WTC11 (cell line): ENCODE measurements around the gene TMEM9. TPM values are rescaled to one million over a fixed set of nuclear protein-coding genes. Genes with fewer than 3 reads are reported as not detected.

Experiments
- ATAC-seq: fragments of 200-7000 bp; cut with Tn5 transposase; 2 replicates; pipeline ENCODE4 v1.10.0; 2021; ENCODE audit warnings: mild to moderate bottlenecking, moderate library complexity
- CTCF ChIA-PET: fragments of 300-600 bp; sonication (Branson Sonifier 250); formaldehyde crosslinking; loops from one replicate; lab custom pipeline; 2021; ENCODE audit warnings: antibody characterized with exemption; lab: Charles Lee
- POLR2A ChIA-PET: fragments of 350-600 bp; sonication (Branson Sonifier 250); formaldehyde crosslinking; loops from one replicate; lab custom pipeline; 2021; ENCODE audit warnings: antibody characterized with exemption; lab: Charles Lee
- DNase-seq: peaks from one replicate; pipeline ENCODE4 v3.0.0; 2021; ENCODE audit warnings: low spot score
- H3K27ac Mint-ChIP-seq: 2 replicates; pipeline ENCODE4 v1.8.0; 2021; ENCODE audit warnings: mixed read lengths
- H3K27me3 Mint-ChIP-seq: 2 replicates; pipeline ENCODE4 v1.8.0; 2021; ENCODE audit warnings: low read depth, mild to moderate bottlenecking, moderate library complexity, mixed read lengths
- H3K36me3 Mint-ChIP-seq: 2 replicates; pipeline ENCODE4 v1.8.0; 2021; ENCODE audit warnings: mixed read lengths
- H3K4me1 Mint-ChIP-seq: 2 replicates; pipeline ENCODE4 v1.8.0; 2022; ENCODE audit warnings: mixed read lengths
- H3K4me3 Mint-ChIP-seq: 2 replicates; pipeline ENCODE4 v1.8.0; 2021; ENCODE audit warnings: mild to moderate bottlenecking, moderate library complexity, mixed read lengths
- H3K9me3 Mint-ChIP-seq: 2 replicates; pipeline ENCODE4 v1.8.0; 2021; ENCODE audit warnings: mixed read lengths
- AR ChIP-seq: fragments of 250-450 bp; sonication (Bioruptor Pico); IDR thresholded peaks from 2 replicates; pipeline ENCODE4 v1.9.0; 2021; ENCODE audit warnings: mild to moderate bottlenecking
- CBFB ChIP-seq: sonication (generic); formaldehyde crosslinking; IDR thresholded peaks from 2 replicates; pipeline ENCODE4 v1.8.1; 2022; ENCODE audit warnings: mild to moderate bottlenecking, low read depth, missing genetic modification reagents
- ETV6 ChIP-seq: sonication (generic); formaldehyde crosslinking; IDR thresholded peaks from 2 replicates; pipeline ENCODE4 v1.8.1; 2022; ENCODE audit warnings: mild to moderate bottlenecking, missing genetic modification reagents
- FOXP4 ChIP-seq: sonication (generic); formaldehyde crosslinking; IDR thresholded peaks from 2 replicates; pipeline ENCODE4 v1.8.0; 2022; ENCODE audit warnings: mild to moderate bottlenecking, missing genetic modification reagents
- GABPB1 ChIP-seq: sonication (generic); formaldehyde crosslinking; IDR thresholded peaks from 2 replicates; pipeline ENCODE4 v1.8.1; 2023; ENCODE audit warnings: mild to moderate bottlenecking, missing genetic modification reagents
- GTF2I ChIP-seq: fragments of 250-450 bp; sonication (Bioruptor Pico); conservative IDR thresholded peaks from 2 replicates; pipeline ENCODE4 v1.4.0; 2021; ENCODE audit warnings: mild to moderate bottlenecking
- HMGXB4 ChIP-seq: sonication (generic); formaldehyde crosslinking; IDR thresholded peaks from 2 replicates; pipeline ENCODE4 v1.8.1; 2023; ENCODE audit warnings: mild to moderate bottlenecking, moderate library complexity, missing genetic modification reagents
- IRF1 ChIP-seq: sonication (generic); formaldehyde crosslinking; IDR thresholded peaks from 2 replicates; pipeline ENCODE4 v1.8.0; 2023; ENCODE audit warnings: missing genetic modification reagents
- IRF2 ChIP-seq: sonication (generic); formaldehyde crosslinking; IDR thresholded peaks from 2 replicates; pipeline ENCODE4 v1.8.0; 2022; ENCODE audit warnings: low read depth, missing genetic modification reagents, borderline replicate concordance
- MXD4 ChIP-seq: fragments of 250-450 bp; sonication (Bioruptor Pico); IDR thresholded peaks from 2 replicates; pipeline ENCODE4 v1.8.0; 2021; ENCODE audit warnings: mild to moderate bottlenecking, moderate library complexity, borderline replicate concordance
- MYBL2 ChIP-seq: sonication (generic); formaldehyde crosslinking; IDR thresholded peaks from 2 replicates; pipeline ENCODE4 v1.8.1; 2023; ENCODE audit warnings: mild to moderate bottlenecking, moderate library complexity, missing genetic modification reagents
- NR2C2 ChIP-seq: sonication (generic); formaldehyde crosslinking; IDR thresholded peaks from 2 replicates; pipeline ENCODE4 v1.8.0; 2022; ENCODE audit warnings: mild to moderate bottlenecking, missing genetic modification reagents
- SMAD3 ChIP-seq: sonication (generic); formaldehyde crosslinking; IDR thresholded peaks from 2 replicates; pipeline ENCODE4 v1.8.0; 2022; ENCODE audit warnings: missing genetic modification reagents, mild to moderate bottlenecking, borderline replicate concordance
- SP1 ChIP-seq: sonication (generic); formaldehyde crosslinking; conservative IDR thresholded peaks from 2 replicates; pipeline ENCODE4 v1.8.1; 2022; ENCODE audit warnings: missing genetic modification reagents
- TEAD4 ChIP-seq: sonication (generic); formaldehyde crosslinking; IDR thresholded peaks from 2 replicates; pipeline ENCODE4 v1.8.0; 2022; ENCODE audit warnings: mild to moderate bottlenecking, missing genetic modification reagents
- TP53 ChIP-seq: sonication (generic); formaldehyde crosslinking; IDR thresholded peaks from 2 replicates; pipeline ENCODE4 v1.8.1; 2023; ENCODE audit warnings: mild to moderate bottlenecking, missing genetic modification reagents
- USF2 ChIP-seq: sonication (generic); formaldehyde crosslinking; IDR thresholded peaks from 2 replicates; pipeline ENCODE4 v1.8.1; 2023; ENCODE audit warnings: mild to moderate bottlenecking, missing genetic modification reagents, moderate library complexity
- total RNA-seq: library from RNA; stranded (reverse); gene quantifications from 3 replicates; pipeline ENCODE4 v1.2.3, GENCODE V29; 2021

TMEM9 gene
- total RNA-seq, 1 experiment from 2014 or later, result 97.5 TPM

GRCh38 chr1:201142849-201143725, 11.2 kb downstream of the TMEM9 start:
- ATAC-seq (no peak), DNase-seq (no peak)
- H3K9me3 Mint-ChIP-seq, result no peaks in the 10 kb centered on the region
- no peaks in the 10 kb centered on the region for H3K4me1 Mint-ChIP-seq
- H3K36me3 Mint-ChIP-seq, result peaks cover 70% of the 10 kb centered on the region
- TF ChIP-seq ETV6, result no peak
- no peak for TF ChIP-seq IRF2
- no peak for TF ChIP-seq IRF1
- TF ChIP-seq AR (CRISPR knock-in tag), result no peak
- no peak for TF ChIP-seq TP53 (CRISPR knock-in tag)
- TF ChIP-seq USF2 (CRISPR knock-in tag), result no peak
- no peak for TF ChIP-seq FOXP4 (CRISPR knock-in tag)
- TF ChIP-seq GTF2I, result no peak
- no peak for TF ChIP-seq GABPB1
- TF ChIP-seq SMAD3, result no peak
- TF ChIP-seq TEAD4 (CRISPR knock-in tag), result no peak
- no peak for TF ChIP-seq HMGXB4 (CRISPR knock-in tag)
- TF ChIP-seq NR2C2 (CRISPR knock-in tag), result no peak
- no peak for TF ChIP-seq CBFB
- no peak for TF ChIP-seq MYBL2 (CRISPR knock-in tag)
- no peak for TF ChIP-seq SP1
- POLR2A ChIA-PET, result no interaction called here
- H3K27ac Mint-ChIP-seq, result no peak overlapping the region
- CTCF ChIA-PET, result interaction anchor here (1.0 to 1.1 kb wide), 2 partner anchors 11 to 72 kb away, joined by 4 read pairs; partner anchors contain the start of gene TMEM9
- no peak overlapping the region for H3K4me3 Mint-ChIP-seq
- no peaks in the 10 kb centered on the region for H3K27me3 Mint-ChIP-seq

- no peak for ATAC-seq
- CTCF ChIA-PET, result interaction anchor here (0.9 to 1.1 kb wide), 4 partner anchors 12 to 73 kb away, joined by 3 to 4 read pairs (median 4); partner anchors contain the start of gene TMEM9
- H3K36me3 Mint-ChIP-seq, result peaks cover 62% of the 10 kb centered on the region
Observed at GRCh38 chr1:201142011-201142848, 12.0 kb downstream of the TMEM9 start.

More at GRCh38 chr1:201142011-201142848, 12.0 kb downstream of the TMEM9 start:
- no peaks in the 10 kb centered on the region for H3K27me3 Mint-ChIP-seq
- no peak for TF ChIP-seq MXD4
- no peaks in the 10 kb centered on the region for H3K4me1 Mint-ChIP-seq
- no peak overlapping the region for H3K4me3 Mint-ChIP-seq
- no peak for DNase-seq
- no peak overlapping the region for H3K27ac Mint-ChIP-seq
- POLR2A ChIA-PET, result no interaction called here
- no peaks in the 10 kb centered on the region for H3K9me3 Mint-ChIP-seq
